ENCODE measurements around the gene C16orf87. TPM values are rescaled to one million over a fixed set of nuclear protein-coding genes. Genes with fewer than 3 reads are reported as not detected.
A peak's percentile ranks its signal among the peaks of the same experiment; 100 is the strongest.

C16orf87 gene
- total and polyA plus RNA-seq, 2 experiments from 2014 or later: 7.9 to 17.6 TPM

DNA sequence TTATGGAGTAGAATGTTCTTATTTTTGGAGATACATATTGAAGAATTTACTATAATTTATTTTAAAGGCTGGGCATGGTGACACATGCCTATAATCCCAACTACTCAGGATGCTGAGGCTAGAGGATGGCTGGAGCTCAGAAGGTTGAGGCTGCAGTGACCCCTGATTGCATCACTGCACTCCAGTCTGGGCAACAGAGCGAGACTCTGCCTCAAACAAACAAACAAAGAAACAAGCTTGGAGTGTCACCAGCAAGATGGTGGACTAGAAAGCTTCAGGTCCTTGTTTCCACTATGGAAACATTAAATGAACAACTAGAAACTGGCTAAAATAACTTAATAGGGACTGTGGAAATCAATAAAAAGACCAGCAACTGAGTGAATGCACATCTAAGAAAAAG, 35.3 kb upstream of the C16orf87 start:
- Histone ChIP-seq H3F3A (ENCODE audit: insufficient read depth) (no peaks in the 10 kb centered on the region; the same call in 1 of the 2 replicates), H4K20me1 (ENCODE audit: insufficient read depth) (no peaks in the 10 kb centered on the region), H3K9me2 (ENCODE audit: insufficient read depth) (no peaks in the 10 kb centered on the region), H3K9ac (no peak overlapping the region), H3K4me1 (ENCODE audit: insufficient read depth) (peaks cover 10% of the 10 kb centered on the region), H3K9me3 (ENCODE audit: low read depth) (no peaks in the 10 kb centered on the region), H3K4me3 (no peak overlapping the region), H3K27ac (no peak overlapping the region), H3K27me3 (replicated peaks; ENCODE audit: insufficient read depth) (no peaks in the 10 kb centered on the region), H2AFZ (no peak overlapping the region), H3K79me2 (ENCODE audit: insufficient read depth) (no peaks in the 10 kb centered on the region), H3K36me3 (ENCODE audit: low read depth) (no peaks in the 10 kb centered on the region), H3K4me2 (ENCODE audit: unreplicated experiment) (no peak overlapping the region)
- in situ Hi-C loops (cut with MboI): no loop called here
- 65 to 81% methylated on average over 1 of the region's 1 CpG for WGBS, 2 experiments (ENCODE audit: low coverage in 1 of 2, low lambda C conversion rate in 2 of 2, missing lambda C conversion rate in 2 of 2)
- no peak for DNase-seq
- no peak for TF ChIP-seq EZH2phosphoT487 (IDR thresholded peaks at IDR 0.05; ENCODE audit: insufficient read depth, low read depth)
- TF ChIP-seq EZH2 (IDR thresholded peaks at IDR 0.05; ENCODE audit: insufficient read depth, poor library complexity, severe bottlenecking): no peak

DNA sequence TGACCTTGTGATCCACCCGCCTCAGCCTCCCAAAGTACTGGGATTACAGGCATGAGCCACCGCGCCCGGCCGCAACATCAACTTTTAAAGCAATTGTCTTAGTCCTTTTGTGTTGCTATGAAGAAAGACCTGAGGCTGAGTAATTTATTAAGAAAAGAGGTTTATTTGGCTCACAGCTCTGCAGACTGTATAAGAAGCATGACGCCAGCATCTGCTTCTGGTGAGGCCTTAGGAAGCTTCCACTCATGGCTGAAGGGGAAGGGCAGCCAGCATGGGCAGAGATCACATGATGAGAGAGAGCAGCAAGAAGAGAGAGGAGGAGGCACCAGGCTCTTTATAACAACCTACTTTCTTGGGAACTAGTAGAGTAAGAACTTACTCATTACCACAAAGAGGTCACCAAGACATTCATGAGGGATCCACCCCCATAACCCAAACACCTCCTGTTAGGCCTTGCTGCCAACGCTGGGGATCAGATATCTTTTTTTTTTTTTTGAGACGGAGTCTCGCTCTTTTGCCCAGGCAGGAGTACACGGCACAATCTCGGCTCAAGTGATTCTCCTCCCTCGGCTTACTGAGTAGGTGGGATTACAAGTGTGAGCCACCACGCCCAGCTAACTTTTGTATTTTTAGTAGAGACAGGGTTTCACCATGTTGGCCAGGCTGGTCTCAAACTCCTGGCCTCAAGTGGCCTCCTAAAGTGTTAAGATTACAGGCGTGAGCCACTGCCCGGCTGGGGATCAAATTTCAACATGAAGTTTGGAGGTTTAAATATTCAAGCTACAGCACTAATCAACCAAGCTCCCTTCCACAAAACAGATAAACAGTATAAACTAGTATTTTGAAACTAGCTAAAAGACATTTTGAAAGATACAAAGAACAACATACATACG, 31.8 kb upstream of the C16orf87 start:
- Histone ChIP-seq H3K4me3 (no peak overlapping the region), H3K4me1 (ENCODE audit: insufficient read depth) (peaks cover 23% of the 10 kb centered on the region), H3K9me3 (ENCODE audit: low read depth) (no peaks in the 10 kb centered on the region), H3K36me3 (ENCODE audit: low read depth) (no peaks in the 10 kb centered on the region), H3K4me2 (ENCODE audit: unreplicated experiment) (no peak overlapping the region), H3K27me3 (replicated peaks; ENCODE audit: insufficient read depth) (no peaks in the 10 kb centered on the region), H3K27ac (no peak overlapping the region), H4K20me1 (ENCODE audit: insufficient read depth) (no peaks in the 10 kb centered on the region), H3K9ac (no peak overlapping the region), H3K9me2 (ENCODE audit: insufficient read depth) (no peaks in the 10 kb centered on the region), H3F3A (ENCODE audit: insufficient read depth) (peaks cover 15% of the 10 kb centered on the region), H2AFZ (no peak overlapping the region), H3K79me2 (ENCODE audit: insufficient read depth) (no peaks in the 10 kb centered on the region)
- TF ChIP-seq EZH2 (IDR thresholded peaks at IDR 0.05; ENCODE audit: insufficient read depth, poor library complexity, severe bottlenecking) (no peak), EZH2phosphoT487 (IDR thresholded peaks at IDR 0.05; ENCODE audit: insufficient read depth, low read depth) (no peak)
- DNase-seq: peak; percentile 44
- 89 to 90% methylated on average over 15 to 16 of the region's 16 CpGs for WGBS, 2 experiments (ENCODE audit: low coverage in 1 of 2, low lambda C conversion rate in 2 of 2, missing lambda C conversion rate in 2 of 2)
- in situ Hi-C loops (cut with MboI): no loop called here

DNA sequence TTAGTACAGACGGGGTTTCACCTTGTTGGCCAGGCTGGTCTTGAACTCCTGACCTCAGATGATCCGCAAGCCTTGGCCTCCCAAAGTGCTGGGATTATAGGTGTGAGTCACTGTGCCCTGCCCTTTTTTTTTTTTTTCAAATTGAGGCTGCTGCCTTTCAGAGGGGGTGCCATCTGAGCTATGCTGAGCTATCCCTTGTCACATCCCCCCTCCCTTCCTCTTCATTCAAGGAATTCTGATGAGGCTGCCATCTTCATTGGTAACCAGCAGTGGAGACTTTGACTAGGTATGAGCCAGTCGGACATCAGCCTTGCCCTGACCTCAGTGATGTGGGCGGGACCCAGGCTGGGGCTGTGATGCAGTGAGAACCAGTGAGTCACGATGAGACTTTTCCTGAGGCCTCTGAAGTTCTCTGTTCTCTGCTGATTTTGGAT, 28.8 kb upstream of the C16orf87 start:
- 27 to 28% methylated on average over 5 of the region's 5 CpGs for WGBS, 2 experiments (ENCODE audit: low coverage in 1 of 2, low lambda C conversion rate in 2 of 2, missing lambda C conversion rate in 2 of 2)
- Histone ChIP-seq H3K27ac (peak overlapping the region; percentile 71), H3K4me3 (no peak overlapping the region), H2AFZ (peak overlapping the region; percentile 52), H3K4me1 (ENCODE audit: insufficient read depth) (peaks cover 23% of the 10 kb centered on the region), H4K20me1 (ENCODE audit: insufficient read depth) (no peaks in the 10 kb centered on the region), H3K9me3 (ENCODE audit: low read depth) (no peaks in the 10 kb centered on the region), H3K36me3 (ENCODE audit: low read depth) (no peaks in the 10 kb centered on the region), H3K9me2 (ENCODE audit: insufficient read depth) (no peaks in the 10 kb centered on the region), H3F3A (ENCODE audit: insufficient read depth) (peaks cover 19% of the 10 kb centered on the region), H3K9ac (no peak overlapping the region), H3K79me2 (ENCODE audit: insufficient read depth) (no peaks in the 10 kb centered on the region), H3K27me3 (replicated peaks; ENCODE audit: insufficient read depth) (no peaks in the 10 kb centered on the region), H3K4me2 (ENCODE audit: unreplicated experiment) (no peak overlapping the region)
- DNase-seq: peak; percentile 97
- TF ChIP-seq EZH2phosphoT487 (IDR thresholded peaks at IDR 0.05; ENCODE audit: insufficient read depth, low read depth): no peak
- no peak for TF ChIP-seq EZH2 (IDR thresholded peaks at IDR 0.05; ENCODE audit: insufficient read depth, poor library complexity, severe bottlenecking)
- in situ Hi-C loops (cut with MboI): no loop called here

DNA sequence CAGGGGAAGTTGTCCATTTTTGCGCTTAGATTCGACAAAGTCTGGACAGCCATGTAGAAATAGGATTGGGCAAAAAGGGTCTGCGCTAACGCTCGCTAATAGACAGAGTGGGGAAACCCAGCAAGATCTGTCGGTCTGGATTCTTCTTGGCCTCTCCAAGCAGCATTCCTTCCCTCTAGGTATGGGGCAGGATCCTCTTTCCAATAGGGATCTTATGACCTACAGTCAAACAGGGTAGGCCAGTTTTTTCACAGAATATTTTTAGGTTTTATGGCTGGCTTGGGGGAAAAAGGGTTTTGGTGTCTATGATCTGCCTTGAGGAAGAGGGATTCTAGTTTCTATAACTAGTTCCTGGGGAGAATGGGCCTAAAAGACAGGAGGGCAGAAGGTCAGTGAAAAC, 27.2 kb upstream of the C16orf87 start:
- in situ Hi-C loops (cut with MboI): no loop called here

More for the DNA sequence above, 27.2 kb upstream of the C16orf87 start:
- peaks cover 16% of the 10 kb centered on the region for H3K4me1 ChIP-seq (ENCODE audit: insufficient read depth)
- H2AFZ ChIP-seq: no peak overlapping the region
- no peak for DNase-seq
- no peak overlapping the region for H3K27ac ChIP-seq
- H3K9me2 ChIP-seq (ENCODE audit: insufficient read depth): no peaks in the 10 kb centered on the region
- peaks cover 19% of the 10 kb centered on the region for H3F3A ChIP-seq (ENCODE audit: insufficient read depth)
- H3K36me3 ChIP-seq (ENCODE audit: low read depth): no peaks in the 10 kb centered on the region
- H4K20me1 ChIP-seq (ENCODE audit: insufficient read depth): no peaks in the 10 kb centered on the region
- 81 to 84% methylated on average over 6 of the region's 6 CpGs for WGBS, 2 experiments (ENCODE audit: low coverage in 1 of 2, low lambda C conversion rate in 2 of 2, missing lambda C conversion rate in 2 of 2)
- no peak overlapping the region for H3K4me2 ChIP-seq (ENCODE audit: unreplicated experiment)
- no peaks in the 10 kb centered on the region for H3K9me3 ChIP-seq (ENCODE audit: low read depth)
- H3K79me2 ChIP-seq (ENCODE audit: insufficient read depth): no peaks in the 10 kb centered on the region
- H3K9ac ChIP-seq: no peak overlapping the region
- no peaks in the 10 kb centered on the region for H3K27me3 ChIP-seq (replicated peaks; ENCODE audit: insufficient read depth)
- H3K4me3 ChIP-seq: no peak overlapping the region
- TF ChIP-seq EZH2phosphoT487 (IDR thresholded peaks at IDR 0.05; ENCODE audit: insufficient read depth, low read depth): no peak
- TF ChIP-seq EZH2 (IDR thresholded peaks at IDR 0.05; ENCODE audit: insufficient read depth, poor library complexity, severe bottlenecking): no peak

Measured in GM23248 (cell line).